HG02981 (cell line): ENCODE results near the gene MPZL1.

Experiments
- ATAC-seq: cut with Tn5 transposase; IDR thresholded peaks from one replicate; pipeline ENCODE4 v1.9.1; 2021; ENCODE audit warnings: mild to moderate bottlenecking, moderate library complexity; ENCODE audit not compliant: unreplicated experiment

MPZL1 gene

DNA sequence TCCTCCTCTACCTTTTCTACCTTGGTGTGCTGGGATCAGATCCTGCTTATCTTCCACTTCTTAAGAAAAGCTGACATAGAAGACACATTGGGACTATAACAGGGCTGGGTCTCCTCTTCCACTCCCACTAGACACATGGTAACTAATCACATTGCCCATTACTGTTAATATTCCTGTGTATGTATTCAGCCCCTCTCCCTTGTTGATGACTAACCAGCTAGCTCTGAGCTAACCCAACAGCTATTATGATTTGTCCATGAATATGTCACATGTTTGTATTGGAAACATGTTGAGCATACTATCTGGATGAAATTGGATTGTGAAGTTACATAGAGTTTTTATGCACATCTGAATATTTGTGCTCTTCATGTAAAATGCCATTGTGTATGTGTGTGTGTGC, 52.9 kb downstream of the MPZL1 start:
- ATAC-seq = no peak

DNA sequence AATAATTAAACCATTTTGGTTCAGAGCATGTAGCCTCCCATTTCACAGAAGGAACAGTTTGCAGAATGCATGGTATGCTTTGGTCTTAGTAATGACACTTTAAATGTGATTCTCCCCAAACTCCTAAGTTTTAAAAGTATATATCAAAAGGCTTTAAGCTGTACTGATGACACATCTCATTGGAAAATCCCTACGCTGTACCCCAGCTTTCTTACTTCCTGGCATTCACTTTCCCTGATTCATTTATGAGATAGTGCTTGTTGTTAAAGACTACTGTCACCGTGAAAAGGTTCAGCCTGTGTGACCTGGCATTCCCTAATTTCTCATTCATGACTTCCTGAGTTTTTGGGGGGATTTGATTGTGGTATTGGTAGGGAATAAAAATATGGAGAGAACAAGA, 53.4 kb downstream of the MPZL1 start:
- ATAC-seq = no peak

DNA sequence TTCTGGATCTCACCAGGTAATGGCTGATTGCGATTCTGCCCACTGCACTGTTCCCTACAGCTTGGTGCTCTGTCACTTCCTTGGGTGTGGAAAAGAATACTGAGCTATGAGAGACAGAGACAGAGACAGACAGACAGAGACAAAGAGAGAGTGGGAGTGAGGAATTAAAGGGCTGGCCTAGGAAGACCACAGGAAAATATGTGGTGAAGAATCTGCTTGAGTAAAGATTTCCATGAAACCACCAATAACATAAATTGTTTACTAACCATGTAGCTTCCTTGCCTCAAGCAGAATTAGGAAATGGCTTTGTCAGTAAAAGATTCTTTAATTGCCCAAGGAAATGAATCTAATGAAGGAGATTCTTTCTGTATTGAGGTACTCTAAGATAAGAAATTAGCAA, 54.4 kb downstream of the MPZL1 start:
- ATAC-seq = no peak

DNA sequence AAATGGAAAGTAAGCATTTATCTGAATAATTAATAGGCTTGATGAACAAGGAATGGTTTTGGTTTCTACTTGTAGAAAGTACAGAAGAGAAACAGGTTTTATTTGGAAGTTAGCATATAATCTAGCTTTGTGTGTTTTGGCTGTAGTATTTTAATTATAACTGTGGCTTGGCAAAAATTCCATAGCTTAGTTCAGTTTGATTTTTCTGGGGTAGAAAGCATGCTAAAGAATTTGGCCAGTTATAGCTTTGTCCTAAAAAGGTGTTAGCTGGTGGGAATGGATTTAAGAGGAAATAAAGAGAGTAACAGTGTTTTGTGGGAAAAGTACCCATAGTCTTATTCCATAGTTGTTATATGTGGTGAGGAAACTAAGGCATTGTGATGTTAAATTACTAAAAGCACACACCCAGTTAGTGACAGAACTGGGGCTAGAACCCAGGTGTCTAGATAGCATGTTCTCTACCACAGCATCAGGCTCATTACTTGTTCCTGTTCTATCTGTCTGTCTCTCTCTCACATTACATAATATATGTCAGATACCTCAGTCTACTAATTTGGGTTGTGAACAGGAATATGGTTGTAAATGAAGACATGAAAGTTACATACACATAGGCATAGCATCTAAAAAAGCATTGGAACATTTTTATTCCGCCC, 55.0 kb downstream of the MPZL1 start:
- ATAC-seq = no peak

DNA sequence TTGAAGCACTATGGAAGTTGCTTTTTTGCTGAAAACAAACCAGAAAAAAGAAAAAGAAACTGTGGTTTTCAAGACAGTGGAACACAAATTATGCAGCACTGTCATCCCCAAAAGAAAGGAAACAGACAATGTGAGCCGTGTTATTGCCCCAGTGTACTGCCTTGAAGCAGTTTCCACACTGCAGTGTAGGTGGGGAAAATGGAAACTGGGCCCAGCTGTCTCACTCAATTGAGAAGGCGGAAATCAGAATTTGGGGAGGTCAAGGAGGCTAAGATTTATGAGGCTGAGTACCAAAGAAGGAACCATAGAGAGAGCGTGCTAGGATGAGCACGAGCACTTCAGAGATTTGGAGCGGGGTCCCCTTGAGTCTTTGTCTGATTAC, 55.5 kb downstream of the MPZL1 start:
- no peak for ATAC-seq

DNA sequence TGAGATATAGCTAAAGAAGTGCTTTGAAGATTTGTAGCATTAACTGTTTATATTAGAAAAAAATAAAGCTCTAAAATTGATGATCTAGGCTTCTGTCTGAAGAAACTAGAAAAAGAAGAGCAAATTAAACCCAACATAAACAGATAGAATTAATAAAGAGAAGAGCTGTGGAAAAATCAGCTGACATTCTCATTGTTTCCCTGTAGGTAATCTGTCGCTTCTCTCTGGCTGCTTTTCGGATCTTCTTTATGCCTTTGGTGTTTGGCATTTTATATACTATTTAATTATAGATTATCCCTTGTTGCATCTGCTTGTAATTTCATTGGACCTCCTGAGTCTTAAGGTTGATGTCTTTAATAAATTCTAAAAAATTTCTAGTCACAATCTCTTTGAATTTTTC, 59.8 kb downstream of the MPZL1 start:
- ATAC-seq = no peak

DNA sequence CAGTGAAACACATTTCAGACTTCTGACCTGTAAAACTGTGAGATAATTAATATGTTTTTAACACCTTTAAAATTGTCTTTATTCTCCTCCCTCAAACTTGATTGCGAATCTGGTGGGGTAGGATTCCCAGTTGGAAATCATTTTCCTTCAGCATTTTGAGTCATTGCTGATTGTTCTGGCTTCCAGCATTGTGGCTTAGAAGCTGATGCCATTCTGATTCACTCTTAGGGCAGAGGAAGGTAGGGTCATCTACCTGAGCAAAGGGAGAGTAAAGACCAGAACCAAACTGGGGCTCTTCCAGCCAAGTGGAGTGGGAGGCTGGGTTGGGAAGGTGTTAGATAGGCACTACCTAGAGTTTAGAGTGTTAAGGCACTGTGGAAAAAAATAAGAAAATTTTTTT, 61.2 kb downstream of the MPZL1 start:
- no peak for ATAC-seq

DNA sequence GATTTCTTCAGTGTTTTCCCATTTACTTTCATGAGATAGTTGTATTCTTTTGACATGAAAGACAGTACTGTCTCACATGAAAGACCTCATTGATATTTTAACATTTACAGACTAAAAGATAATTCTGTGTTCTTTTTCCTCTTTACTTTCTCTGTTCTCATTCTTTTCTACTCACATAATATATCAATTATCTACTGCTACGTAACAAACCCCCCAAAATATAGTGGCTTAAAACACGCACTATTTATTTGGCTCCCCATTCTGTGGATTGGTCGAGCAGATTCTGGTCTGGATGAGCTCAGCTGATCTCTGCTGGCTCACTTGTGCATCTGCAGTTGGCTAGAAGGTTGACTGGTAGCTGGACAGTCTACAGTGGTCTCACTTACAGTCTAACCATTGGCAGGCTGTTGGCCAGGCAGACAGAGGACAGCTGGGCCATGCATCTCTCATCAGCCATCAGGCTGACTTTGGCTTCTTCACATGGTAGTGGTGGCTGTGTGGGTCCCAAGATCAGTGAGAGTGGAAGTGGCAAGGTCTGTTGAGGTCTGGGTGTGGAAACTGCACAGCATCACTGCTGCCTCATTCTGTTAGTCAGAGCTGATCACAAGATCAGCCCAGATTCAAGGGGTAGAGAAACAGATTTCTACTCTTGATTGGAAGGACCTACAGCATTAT, 63.2 kb downstream of the MPZL1 start:
- no peak for ATAC-seq

DNA sequence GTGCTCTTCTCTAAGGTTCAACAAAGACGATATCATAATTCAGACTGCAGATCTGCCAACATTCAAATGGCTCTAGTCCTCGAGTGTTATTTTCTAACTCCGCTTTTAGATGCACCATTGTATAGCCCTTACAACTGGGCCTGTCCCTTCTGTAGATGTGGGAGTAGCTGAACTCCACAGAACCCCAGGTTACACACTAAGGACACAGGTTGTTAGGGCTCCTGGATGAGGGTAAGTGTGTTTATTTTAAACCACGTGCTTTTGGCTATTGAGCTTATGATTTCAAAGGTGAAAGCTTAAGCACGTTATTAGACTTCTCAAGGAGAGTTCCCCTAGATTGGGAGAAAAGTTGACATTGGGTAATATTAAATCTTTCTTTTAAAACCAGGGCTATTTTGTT, 64.7 kb downstream of the MPZL1 start:
- ATAC-seq = no peak

DNA sequence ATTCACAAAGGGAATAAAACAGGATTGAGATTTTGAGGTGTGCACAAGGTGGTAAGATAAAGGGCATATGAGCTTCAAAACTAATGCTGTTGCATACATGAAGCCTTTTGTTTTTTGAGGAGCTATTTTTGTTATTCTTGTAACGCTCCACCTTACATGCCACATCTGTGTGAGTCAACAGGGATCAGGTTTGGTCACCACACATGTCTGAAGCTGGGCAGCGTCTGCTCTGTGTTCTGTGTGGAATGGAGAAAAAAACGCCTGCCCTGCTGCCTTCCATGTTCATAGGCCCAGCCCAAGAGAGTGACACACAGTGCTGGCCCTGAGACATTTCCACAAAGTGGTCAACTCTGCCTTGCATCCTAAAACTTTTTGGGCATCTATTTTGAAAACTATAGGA, 67.7 kb downstream of the MPZL1 start:
- no peak for ATAC-seq

DNA sequence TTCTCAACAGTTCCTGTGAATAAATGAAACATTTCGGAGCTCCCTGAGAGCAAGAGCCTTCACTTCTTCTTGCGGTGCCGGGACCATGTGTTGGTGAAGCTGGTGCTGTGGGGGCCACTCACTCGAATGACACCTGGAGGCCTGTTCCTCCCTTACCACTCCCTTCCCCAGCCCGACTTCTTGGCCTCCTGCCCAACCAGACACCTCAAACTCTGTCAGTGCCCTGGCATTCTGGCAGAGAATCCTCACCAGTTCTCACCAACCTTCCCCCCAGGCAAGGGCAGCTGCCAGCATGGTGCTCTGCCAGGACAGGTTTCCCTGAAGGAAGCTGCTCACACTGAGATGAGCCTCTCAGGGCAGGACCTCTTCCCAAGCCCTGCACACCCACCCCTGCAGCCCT, 68.3 kb downstream of the MPZL1 start:
- no peak for ATAC-seq

DNA sequence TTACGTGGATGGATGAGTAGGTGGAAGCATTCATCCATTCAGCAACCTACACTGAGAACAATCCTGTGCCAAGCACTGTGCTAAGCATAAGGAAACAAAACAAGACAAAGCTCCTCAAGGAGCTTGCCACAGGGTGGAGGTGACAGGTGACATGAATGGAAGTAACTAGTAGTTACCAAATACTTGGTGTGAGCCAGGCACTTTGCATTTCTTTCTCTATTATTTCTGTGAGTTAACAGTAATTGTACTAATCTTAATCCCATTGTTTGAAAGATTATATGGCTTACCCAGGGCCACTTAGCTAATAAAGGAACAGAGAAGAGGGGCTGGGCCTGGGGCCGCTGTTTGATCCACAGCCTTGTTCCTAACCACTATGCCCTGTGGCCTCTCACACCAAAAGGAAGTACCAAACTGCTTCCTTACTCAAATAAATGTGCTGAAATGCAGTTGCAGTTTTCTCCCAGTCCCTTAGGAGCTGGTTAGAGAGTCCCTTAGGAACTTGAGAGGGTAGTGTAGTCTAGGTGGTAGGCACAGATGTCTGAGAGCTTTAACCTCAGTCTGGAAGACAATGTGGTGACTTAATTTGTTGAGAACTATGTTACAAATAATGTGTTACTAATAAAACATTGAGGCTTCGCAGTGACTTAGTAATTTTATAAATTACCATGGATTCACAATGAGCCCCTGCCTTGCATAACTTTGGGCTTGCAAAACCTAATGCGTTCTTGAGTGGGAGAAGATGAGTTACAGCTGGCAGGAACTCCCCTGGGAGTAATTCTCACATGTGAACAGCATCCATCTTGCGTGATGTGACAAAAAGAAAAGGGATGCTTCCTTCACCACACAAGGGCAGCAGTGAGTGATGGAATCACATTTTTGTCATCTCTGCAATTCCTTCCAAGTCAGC, 69.8 kb downstream of the MPZL1 start:
- ATAC-seq = no peak

DNA sequence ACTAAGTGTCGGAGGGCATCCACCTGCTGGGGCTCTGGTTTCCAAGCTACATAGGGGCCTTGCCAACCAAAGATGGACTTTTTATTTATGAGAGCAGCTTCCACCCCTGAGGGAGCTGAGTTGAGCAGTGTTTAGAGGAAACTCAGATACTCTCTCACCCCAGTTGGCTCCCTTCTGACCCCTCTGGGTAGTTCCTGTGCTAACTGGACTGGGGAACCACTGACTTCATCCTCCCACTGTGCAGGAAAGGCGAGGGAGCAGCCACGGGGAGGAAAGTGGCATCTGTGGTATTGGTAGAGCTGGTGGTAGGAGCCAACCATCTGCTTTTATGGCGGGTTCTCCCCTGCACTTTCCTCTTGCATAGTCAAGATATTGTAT, 70.4 kb downstream of the MPZL1 start:
- ATAC-seq = no peak

DNA sequence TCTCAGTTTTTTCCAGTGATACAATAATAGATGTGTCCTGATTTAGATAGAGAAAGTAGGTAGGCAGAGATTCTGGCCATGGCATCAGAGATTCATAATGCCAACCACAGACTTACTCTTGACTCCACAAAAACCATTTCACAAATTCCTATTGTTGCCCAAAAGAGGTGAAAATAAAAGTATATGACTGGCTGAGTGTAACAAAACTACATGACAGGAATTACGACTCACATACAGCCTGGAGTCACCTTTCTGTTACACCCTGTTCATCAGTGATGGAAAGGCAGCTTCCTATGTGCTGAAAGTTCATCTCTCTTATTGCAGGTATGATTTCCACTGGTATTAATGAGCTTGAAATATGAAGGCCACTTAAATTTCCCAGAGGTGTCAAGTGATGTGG, 72.3 kb downstream of the MPZL1 start:
- ATAC-seq = no peak

DNA sequence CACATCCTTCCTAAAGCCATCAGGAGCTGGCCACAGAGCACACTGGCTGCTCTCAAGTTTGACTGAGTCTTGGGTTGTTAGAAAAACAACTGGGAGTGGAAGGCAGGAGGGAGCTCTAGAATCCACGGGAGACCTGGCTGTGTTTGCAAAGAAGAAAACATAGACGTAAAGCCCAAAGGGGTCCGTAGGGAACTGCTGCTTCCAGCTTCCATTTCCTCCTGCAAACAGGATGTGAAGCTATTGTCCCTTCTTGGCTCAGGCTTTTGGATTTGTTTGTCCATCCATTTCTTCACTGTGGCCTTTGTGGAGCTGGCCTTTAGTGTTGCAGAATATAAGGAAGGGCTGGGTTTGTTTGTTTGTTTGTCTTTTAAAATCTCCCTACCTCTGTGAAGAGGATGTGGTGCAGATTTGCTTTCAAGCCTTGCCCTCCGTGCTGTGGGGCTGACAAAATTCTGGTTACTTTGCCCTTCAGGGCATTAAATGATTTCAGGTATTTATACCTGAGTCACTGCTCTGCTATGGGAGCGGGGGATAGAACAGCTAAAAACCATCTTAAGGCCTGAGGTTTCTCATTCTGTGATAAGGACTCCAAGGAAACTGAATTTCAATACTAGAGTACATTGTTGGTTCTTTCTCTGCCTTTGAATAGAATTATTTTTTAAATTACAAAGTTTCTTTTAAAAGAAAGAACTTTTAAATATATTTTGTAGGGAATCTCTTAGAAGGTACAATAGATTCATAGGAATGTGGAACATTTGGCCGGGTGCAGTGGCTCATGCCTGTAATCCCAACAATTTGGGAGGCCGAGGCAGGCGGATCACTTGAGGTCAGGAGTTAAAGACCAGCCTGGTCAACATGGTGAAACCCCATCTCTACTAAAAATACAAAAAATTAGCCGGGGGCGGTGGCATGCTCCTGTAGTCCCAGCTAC, 74.3 kb downstream of the MPZL1 start:
- ATAC-seq = no peak

DNA sequence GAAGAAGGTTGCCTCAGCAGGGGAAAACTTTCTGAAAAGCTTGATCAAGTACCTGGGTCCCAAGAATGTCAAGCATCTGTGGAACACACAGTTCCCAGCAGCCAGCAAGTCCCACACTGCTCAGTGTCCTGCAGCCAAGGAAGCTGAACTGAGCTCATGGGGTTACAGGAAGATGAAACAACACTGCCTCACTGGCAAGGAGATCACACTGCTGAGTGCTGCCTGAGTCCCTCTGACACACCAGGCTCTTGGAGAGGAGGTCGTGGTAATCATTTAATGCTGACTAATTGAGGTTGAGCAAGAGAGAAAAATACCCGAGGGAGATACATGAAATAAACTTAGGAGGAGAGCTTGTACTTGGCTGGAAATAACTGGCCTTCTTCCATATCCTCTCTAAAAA, 75.2 kb downstream of the MPZL1 start:
- no peak for ATAC-seq

DNA sequence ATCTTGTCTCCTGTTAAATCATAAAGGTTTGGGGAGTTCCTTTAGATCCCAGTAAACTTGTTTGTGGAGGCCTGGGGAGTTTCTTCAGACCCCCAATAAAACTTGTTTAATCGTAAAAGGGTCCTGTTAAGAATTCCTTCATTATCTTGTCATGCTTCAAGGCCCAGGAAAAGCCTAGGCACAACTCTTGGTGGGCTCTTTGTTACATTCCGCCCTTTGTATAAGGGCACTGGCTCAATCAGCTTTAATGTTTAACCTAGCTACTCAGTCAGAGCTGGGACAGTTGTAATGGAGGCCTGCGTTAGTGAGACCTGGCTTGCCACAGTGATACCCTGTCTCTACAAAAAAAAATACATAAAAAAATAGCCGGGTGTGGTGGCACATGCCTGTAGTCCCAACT, 77.2 kb downstream of the MPZL1 start:
- no peak for ATAC-seq

DNA sequence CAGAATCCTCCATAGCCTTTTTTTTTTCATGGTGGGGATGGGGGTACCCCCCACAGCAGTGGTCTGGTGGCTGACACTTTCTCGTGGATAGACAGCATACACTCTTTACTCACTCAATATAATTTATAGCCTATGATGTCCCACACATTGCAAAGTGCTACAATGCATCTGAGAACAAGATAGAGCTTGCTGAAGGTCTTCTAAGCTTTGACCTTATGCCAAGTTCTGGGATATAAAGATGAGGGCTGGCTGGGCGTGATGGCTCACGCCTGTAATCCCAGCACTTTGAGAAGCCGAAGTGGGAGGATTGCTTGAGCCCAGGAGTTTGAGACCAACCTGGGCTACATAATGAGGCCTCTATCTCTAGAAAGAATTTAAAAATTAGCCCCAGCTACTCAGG, 78.0 kb downstream of the MPZL1 start:
- ATAC-seq = no peak

DNA sequence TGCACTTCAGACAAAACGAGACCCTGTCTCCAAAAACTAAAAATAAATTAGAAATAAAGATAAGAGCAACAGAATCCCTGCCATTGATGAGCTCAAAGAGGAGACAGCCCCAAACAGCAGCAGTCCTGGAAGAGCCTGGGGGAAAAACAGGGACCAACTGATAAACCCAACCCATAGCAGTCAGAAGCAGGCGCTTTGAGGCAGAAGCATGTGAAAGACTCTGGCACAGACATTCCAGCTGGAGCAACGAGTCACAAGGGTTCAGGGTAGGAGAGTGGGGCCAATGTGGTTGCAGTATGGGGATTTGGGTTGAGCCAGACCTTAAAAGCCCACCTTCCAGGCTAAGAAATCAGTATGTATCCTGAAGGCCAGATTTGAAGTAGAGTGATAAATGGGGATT, 78.5 kb downstream of the MPZL1 start:
- no peak for ATAC-seq

DNA sequence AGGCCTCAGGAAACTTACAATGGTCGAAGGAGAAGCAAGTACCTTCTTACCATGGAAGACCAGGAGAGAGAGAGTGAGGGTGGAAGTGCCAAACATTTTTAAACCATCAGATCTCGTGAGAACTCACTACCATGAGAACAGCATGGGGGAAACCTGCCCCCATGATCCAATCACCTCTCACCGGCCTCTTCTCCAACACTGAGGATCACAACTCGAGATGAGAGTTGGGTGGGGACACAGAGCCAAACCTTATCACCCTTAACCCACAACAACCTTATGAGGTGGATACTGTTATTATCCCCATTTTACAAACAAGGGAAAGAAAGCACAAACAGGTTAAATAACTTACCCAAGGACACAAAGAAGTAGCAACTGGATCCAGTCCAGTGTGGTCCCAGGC, 80.5 kb downstream of the MPZL1 start:
- no peak for ATAC-seq
